MCF 10A (cell line): ENCODE results near the gene FLT1. TPM values are rescaled to one million over a fixed set of nuclear protein-coding genes. Genes with fewer than 3 reads are reported as not detected.

Experiments
- BruUV-seq: library from RNA; stranded (reverse); fragments of 400-500 nt; replicated peaks from 2 replicates; lab custom pipeline; 2021; lab: Mats Ljungman, UMichigan
- CTCF ChIA-PET: fragments of 300-600 bp; sonication (Branson Sonifier 250); formaldehyde crosslinking; extraction: SDS; loops from one replicate; lab custom pipeline; 2021; ENCODE audit warnings: antibody characterized with exemption, inconsistent platforms; lab: Yijun Ruan, JAX
- POLR2A ChIA-PET: fragments of 300-600, 350-650 bp; sonication (Branson Sonifier 250); formaldehyde crosslinking; extraction: SDS; loops from one replicate; lab custom pipeline; 2020; ENCODE audit warnings: antibody characterized with exemption, inconsistent platforms; lab: Yijun Ruan, JAX
- DNase-seq: peaks from one replicate; pipeline ENCODE4 v3.0.0-alpha.2; 2018; ENCODE audit not compliant: unreplicated experiment
- H3K27ac Mint-ChIP-seq: one replicate; pipeline ENCODE4 v1.8.0; 2022; ENCODE audit warnings: mild to moderate bottlenecking, low read depth, mixed read lengths; ENCODE audit not compliant: unreplicated experiment
- H3K27me3 Mint-ChIP-seq: one replicate; pipeline ENCODE4 v1.8.0; 2022; ENCODE audit warnings: mixed read lengths; ENCODE audit not compliant: insufficient read depth, unreplicated experiment
- H3K36me3 Mint-ChIP-seq: one replicate; pipeline ENCODE4 v1.8.0; 2022; ENCODE audit warnings: mild to moderate bottlenecking, moderate library complexity, mixed read lengths; ENCODE audit not compliant: insufficient read depth, unreplicated experiment
- H3K4me1 Mint-ChIP-seq: one replicate; pipeline ENCODE4 v1.8.0; 2022; ENCODE audit warnings: mixed read lengths; ENCODE audit not compliant: insufficient read depth, unreplicated experiment
- H3K4me3 Mint-ChIP-seq: one replicate; pipeline ENCODE4 v1.8.0; 2022; ENCODE audit warnings: mild to moderate bottlenecking, moderate library complexity, mixed read lengths; ENCODE audit not compliant: unreplicated experiment
- H3K9me3 Mint-ChIP-seq: one replicate; pipeline ENCODE4 v1.8.0; 2022; ENCODE audit warnings: mixed read lengths; ENCODE audit not compliant: unreplicated experiment
- intact Hi-C: fragments of 100-400 bp; cut with micrococcal nuclease; formaldehyde crosslinking; loops from 2 replicates; pipeline ENCODE4 v1.14.1; 2022
- total RNA-seq: library from RNA; stranded (reverse); gene quantifications from 2 replicates; pipeline ENCODE4 v1.2.3, GENCODE V29; 2022
- TF ChIP-seq, protein P1 (sequence below): fragments of 200-600 bp; IDR thresholded peaks from one replicate; pipeline ENCODE4 v1.8.0; 2022; ENCODE audit warnings: antibody characterized with exemption, mild to moderate bottlenecking; ENCODE audit not compliant: unreplicated experiment

Gene FLT1
- total RNA-seq, 1 experiment from 2014 or later = not detected

DNA sequence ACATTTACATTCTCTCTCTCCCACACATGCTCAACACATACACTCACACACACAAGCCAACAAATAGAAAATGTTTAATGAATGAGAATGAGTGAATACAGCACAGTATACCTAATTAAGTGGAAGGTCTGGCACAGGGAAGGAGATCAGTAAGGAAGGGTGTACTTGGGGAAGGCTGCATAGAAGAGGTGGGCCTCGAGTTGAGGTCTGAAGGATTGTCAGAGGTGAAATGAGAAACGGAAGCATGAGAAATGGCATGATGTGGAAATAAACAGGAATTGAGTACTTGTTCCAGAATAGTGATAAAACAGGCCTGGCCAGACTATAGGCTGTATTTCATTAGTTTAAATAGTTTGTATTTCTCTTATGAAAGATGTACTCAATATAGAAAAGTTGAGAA, 136.2 kb downstream of the FLT1 start:
- POLR2A ChIA-PET = no interaction called here
- H3K4me1 Mint-ChIP-seq = no peaks in the 10 kb centered on the region
- BruUV-seq = no TSS peak
- DNase-seq = no peak
- no peaks in the 10 kb centered on the region for H3K27me3 Mint-ChIP-seq
- no peaks in the 10 kb centered on the region for H3K36me3 Mint-ChIP-seq
- no peaks in the 10 kb centered on the region for H3K9me3 Mint-ChIP-seq
- CTCF ChIA-PET = interaction anchor here (0.6 to 0.9 kb wide), 3 partner anchors 41 to 1487 kb away, joined by 3 to 5 read pairs (median 4); no protein-coding TSS in a partner anchor
- no peak overlapping the region for H3K27ac Mint-ChIP-seq
- intact Hi-C loops = no loop called here
- no peak overlapping the region for H3K4me3 Mint-ChIP-seq
- TF ChIP-seq, protein P1, sequence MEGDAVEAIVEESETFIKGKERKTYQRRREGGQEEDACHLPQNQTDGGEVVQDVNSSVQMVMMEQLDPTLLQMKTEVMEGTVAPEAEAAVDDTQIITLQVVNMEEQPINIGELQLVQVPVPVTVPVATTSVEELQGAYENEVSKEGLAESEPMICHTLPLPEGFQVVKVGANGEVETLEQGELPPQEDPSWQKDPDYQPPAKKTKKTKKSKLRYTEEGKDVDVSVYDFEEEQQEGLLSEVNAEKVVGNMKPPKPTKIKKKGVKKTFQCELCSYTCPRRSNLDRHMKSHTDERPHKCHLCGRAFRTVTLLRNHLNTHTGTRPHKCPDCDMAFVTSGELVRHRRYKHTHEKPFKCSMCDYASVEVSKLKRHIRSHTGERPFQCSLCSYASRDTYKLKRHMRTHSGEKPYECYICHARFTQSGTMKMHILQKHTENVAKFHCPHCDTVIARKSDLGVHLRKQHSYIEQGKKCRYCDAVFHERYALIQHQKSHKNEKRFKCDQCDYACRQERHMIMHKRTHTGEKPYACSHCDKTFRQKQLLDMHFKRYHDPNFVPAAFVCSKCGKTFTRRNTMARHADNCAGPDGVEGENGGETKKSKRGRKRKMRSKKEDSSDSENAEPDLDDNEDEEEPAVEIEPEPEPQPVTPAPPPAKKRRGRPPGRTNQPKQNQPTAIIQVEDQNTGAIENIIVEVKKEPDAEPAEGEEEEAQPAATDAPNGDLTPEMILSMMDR = no peak

DNA sequence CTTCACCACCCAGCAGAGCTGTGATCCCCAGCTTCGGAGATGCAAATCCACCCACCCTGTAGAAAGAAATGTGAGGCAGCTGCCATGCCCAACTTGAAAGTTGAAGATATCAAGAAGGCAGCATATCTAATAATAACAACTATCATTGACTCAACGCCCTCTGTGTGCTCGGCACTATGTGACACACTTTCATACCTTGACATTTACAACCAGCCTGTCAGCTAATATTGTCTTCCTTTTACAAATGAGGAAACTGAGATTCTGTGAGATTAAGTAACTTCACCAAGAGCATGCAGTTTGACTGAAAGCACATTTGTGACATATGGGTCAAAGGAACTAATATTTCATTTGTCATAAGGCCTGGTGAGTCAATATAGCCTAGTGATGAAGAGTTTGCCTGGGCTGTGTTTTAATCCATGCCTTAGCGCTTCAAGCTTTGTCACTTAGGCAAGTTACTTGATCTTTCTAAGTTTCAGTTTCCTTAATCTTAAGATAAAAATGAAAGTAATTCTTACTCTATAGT, 137.0 kb downstream of the FLT1 start:
- CTCF ChIA-PET = interaction anchor here (0.7 kb wide), 2 partner anchors 279 to 1486 kb away, joined by 3 read pairs; no protein-coding TSS in a partner anchor
- Mint-ChIP-seq H3K36me3 (no peaks in the 10 kb centered on the region), H3K4me3 (no peak overlapping the region)

DNA sequence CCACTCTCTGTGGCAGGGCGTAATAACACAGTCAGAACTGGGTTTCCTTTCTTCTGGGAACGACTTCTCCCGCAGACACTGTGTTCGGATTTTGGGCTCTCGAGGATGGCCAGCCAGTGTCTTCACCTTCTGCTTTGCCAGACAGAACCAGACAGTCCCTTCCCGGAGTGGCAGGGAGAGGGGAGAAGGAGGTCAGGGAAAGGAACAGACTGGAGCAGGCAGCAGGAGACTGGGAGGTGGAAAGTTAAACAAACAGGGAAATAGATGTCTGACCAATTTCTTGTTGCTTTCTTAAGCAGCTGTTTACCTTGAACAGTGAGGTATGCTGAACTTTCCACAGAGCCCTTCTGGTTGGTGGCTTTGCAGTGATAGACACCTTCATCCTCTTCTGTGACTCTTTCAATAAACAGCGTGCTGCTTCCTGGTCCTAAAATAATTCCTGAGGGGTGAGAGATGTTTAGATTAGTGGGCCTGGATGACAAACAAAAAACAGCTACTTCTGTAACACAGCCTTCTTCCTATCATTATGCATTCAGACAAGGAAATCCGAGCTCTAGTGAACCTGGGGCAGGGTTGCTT, 137.6 kb downstream of the FLT1 start:
- ChIA-PET CTCF (interaction anchor here (0.7 kb wide), 1 partner anchor 279 kb away, joined by 3 read pairs; no protein-coding TSS in a partner anchor), POLR2A (interaction anchor here (0.6 kb wide), 1 partner anchor 190 kb away, joined by 3 read pairs; no protein-coding TSS in a partner anchor)
- Mint-ChIP-seq H3K4me3 (no peak overlapping the region), H3K27ac (no peak overlapping the region), H3K4me1 (no peaks in the 10 kb centered on the region), H3K36me3 (no peaks in the 10 kb centered on the region), H3K9me3 (no peaks in the 10 kb centered on the region), H3K27me3 (no peaks in the 10 kb centered on the region)
- TF ChIP-seq, protein P1 = no peak
- BruUV-seq = no TSS peak
- intact Hi-C loops = no loop called here
- DNase-seq = no peak

More for the DNA sequence above, 137.0 kb downstream of the FLT1 start:
- intact Hi-C loops = no loop called here
- POLR2A ChIA-PET = interaction anchor here (0.6 kb wide), 1 partner anchor 189 kb away, joined by 3 read pairs; no protein-coding TSS in a partner anchor
- no peak overlapping the region for H3K27ac Mint-ChIP-seq
- no peaks in the 10 kb centered on the region for H3K27me3 Mint-ChIP-seq
- H3K4me1 Mint-ChIP-seq = no peaks in the 10 kb centered on the region
- no peak for DNase-seq
- no TSS peak for BruUV-seq
- H3K9me3 Mint-ChIP-seq = no peaks in the 10 kb centered on the region
- TF ChIP-seq, protein P1 = no peak

DNA sequence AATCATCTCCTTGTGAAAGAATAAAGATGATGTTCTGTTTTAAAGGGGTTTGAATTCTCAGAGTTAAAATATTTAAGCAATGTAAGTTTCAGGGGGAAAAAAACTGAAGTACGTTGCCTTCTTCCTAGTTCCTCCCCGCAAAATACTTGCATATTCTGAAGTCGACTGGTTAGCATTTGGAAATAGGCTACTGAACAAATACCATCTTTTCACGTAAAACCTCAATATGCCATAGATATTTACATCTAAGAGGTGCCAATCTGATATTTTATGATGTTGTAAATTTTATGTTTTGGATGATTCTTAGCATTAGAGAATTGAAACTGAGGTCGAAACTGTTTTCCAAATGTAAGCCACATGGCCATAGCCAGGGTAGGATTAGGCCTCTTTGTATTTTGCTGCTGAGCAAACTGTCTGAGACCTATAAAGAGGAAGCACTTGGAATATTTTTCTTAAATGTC, 138.3 kb downstream of the FLT1 start:
- no peaks in the 10 kb centered on the region for H3K4me1 Mint-ChIP-seq
- H3K4me3 Mint-ChIP-seq = no peak overlapping the region
- ChIA-PET POLR2A (no interaction called here), CTCF (no interaction called here)
- TF ChIP-seq, protein P1 = no peak
- BruUV-seq = no TSS peak
- intact Hi-C loops = no loop called here
- no peaks in the 10 kb centered on the region for H3K9me3 Mint-ChIP-seq
- no peaks in the 10 kb centered on the region for H3K36me3 Mint-ChIP-seq
- H3K27ac Mint-ChIP-seq = no peak overlapping the region
- DNase-seq = no peak
- no peaks in the 10 kb centered on the region for H3K27me3 Mint-ChIP-seq
